Activated CD4-positive, alpha-beta T cell treated with anti-CD3 and anti-CD28 coated beads, Interleukin-10, Interleukin-2, amounts not matched to agents 100 ng/mL and 50 ng/mL, durations not matched to agents 16 hours and 8 hours (primary cell): Measurements from ENCODE around the gene MMP28.

Source experiments
- DNase-seq: peaks from one replicate; pipeline ENCODE4 v3.0.0-alpha.2; 2020

Gene MMP28

GRCh38 chr17:35740997-35741931 is 54.2 kb downstream of the MMP28 start:
- DNase-seq = peak; percentile 14

GRCh38 chr17:35740216-35740615 is 55.2 kb downstream of the MMP28 start:
- no peak for DNase-seq

GRCh38 chr17:35738519-35739133 is 56.8 kb downstream of the MMP28 start:
- no peak for DNase-seq

- DNase-seq = no peak
Measured at GRCh38 chr17:35736236-35736635, 59.2 kb downstream of the MMP28 start.

GRCh38 chr17:35735036-35735805 is 60.2 kb downstream of the MMP28 start:
- DNase-seq = no peak

- DNase-seq = no peak
Measured at GRCh38 chr17:35734396-35734795, 61.0 kb downstream of the MMP28 start.

- no peak for DNase-seq
Measured at GRCh38 chr17:35733366-35733765, 62.1 kb downstream of the MMP28 start.

GRCh38 chr17:35732806-35733136 is 62.7 kb downstream of the MMP28 start:
- DNase-seq = no peak

GRCh38 chr17:35731917-35732805 is 63.3 kb downstream of the MMP28 start:
- DNase-seq = no peak

- no peak for DNase-seq
Measured at GRCh38 chr17:35731239-35731916, 64.1 kb downstream of the MMP28 start, which contains the start of gene RASL10B. TSS of gene RASL10B (plus strand) at chr17:35731639. CDS start at chr17:35735185, 3,546 bp downstream.

GRCh38 chr17:35730400-35731005 is 64.9 kb downstream of the MMP28 start:
- DNase-seq = no peak

- no peak for DNase-seq
Measured at GRCh38 chr17:35729405-35729833, 66.0 kb downstream of the MMP28 start.

- no peak for DNase-seq
Measured at GRCh38 chr17:35728551-35728950, 66.9 kb downstream of the MMP28 start.

- no peak for DNase-seq
Measured at GRCh38 chr17:35727635-35728034, 67.8 kb downstream of the MMP28 start.

GRCh38 chr17:35726953-35727460 is 68.4 kb downstream of the MMP28 start:
- DNase-seq = no peak

GRCh38 chr17:35726127-35726952 is 69.1 kb downstream of the MMP28 start:
- DNase-seq = no peak

- DNase-seq = no peak
Measured at GRCh38 chr17:35725802-35726126, 69.7 kb downstream of the MMP28 start.

- no peak for DNase-seq
Measured at GRCh38 chr17:35725058-35725457, 70.4 kb downstream of the MMP28 start.

GRCh38 chr17:35723735-35724134 is 71.7 kb downstream of the MMP28 start:
- no peak for DNase-seq

- DNase-seq = no peak
Measured at GRCh38 chr17:35717475-35717874, 78.0 kb downstream of the MMP28 start.
